Measurements from ENCODE around the gene LRIG3. TPM values are rescaled to one million over a fixed set of nuclear protein-coding genes. Genes with fewer than 3 reads are reported as not detected.
"Not testable (repeated sequence)": the region's sequence is repeated elsewhere in the genome, so short reads cannot be mapped to it uniquely, and the experiment has no call there.

The LRIG3 gene
- total and polyA plus RNA-seq, 9 of the 15 experiments (the other 6 are each of a cell fraction or from before 2014, with no cell fraction given), result 0.18 TPM; not detected in 8

- H3K36me3 ChIP-seq (ENCODE audit: control insufficient read depth, insufficient read depth, low read length), result no peaks in the 10 kb centered on the region
- H3K9ac ChIP-seq (ENCODE audit: insufficient read depth in 1 of 2, low read depth in 2 of 2, low read length in 2 of 2), result no peak overlapping the region
- no peaks in the 10 kb centered on the region for H3K9me1 ChIP-seq (ENCODE audit: control insufficient read depth, insufficient read depth, low read length)
- no TSS peak for BruUV-seq (replicated peaks)
- no peak for ATAC-seq
- no peak overlapping the region for H3K4me2 ChIP-seq (ENCODE audit: insufficient read depth, low read length)
- no peak for FAIRE-seq
- no peak overlapping the region for H3K27ac ChIP-seq (ENCODE audit: extremely low read depth, low read depth, low read length)
- no peak overlapping the region for H3K4me3 ChIP-seq
- H4K20me1 ChIP-seq (replicated peaks; ENCODE audit: control insufficient read depth, insufficient read depth, low read length), result no peaks in the 10 kb centered on the region
- no peak for TF ChIP-seq ZNF253 (CRISPR knock-in tag; conservative IDR thresholded peaks at IDR 0.05)
- TF ChIP-seq NFYB (IDR thresholded peaks at IDR 0.05; ENCODE audit: extremely low read depth, insufficient read length), result no peak
- TF ChIP-seq MAX (CRISPR knock-in tag; IDR thresholded peaks at IDR 0.05), result no peak
- TF ChIP-seq KLF1 (tag; IDR thresholded peaks at IDR 0.05), result no peak
- TF ChIP-seq PYGO2 (tag; IDR thresholded peaks at IDR 0.05), result no peak
- no peak for TF ChIP-seq SMARCB1 (IDR thresholded peaks at IDR 0.05; ENCODE audit: insufficient read length, low read depth)
- no peak for TF ChIP-seq SP2 (IDR thresholded peaks at IDR 0.05; ENCODE audit: extremely low read depth, low read depth, low read length, poor library complexity, severe bottlenecking)
- TF ChIP-seq PRPF4 (IDR thresholded peaks at IDR 0.05; ENCODE audit: insufficient read depth, low read depth, low read length, poor library complexity, severe bottlenecking), result no peak
- TF ChIP-seq THAP12 (CRISPR knock-in tag; IDR thresholded peaks at IDR 0.05), result no peak
- TF ChIP-seq USF2 (CRISPR knock-in tag; IDR thresholded peaks at IDR 0.05), result no peak
- no peak for TF ChIP-seq TFAM (CRISPR knock-in tag; conservative IDR thresholded peaks at IDR 0.05)
- H3K4me1 ChIP-seq (replicated peaks in 1 of 2; ENCODE audit: control insufficient read depth in 2 of 2, insufficient read depth in 2 of 2, low read length in 2 of 2), result no peaks in the 10 kb centered on the region
- no peaks in the 10 kb centered on the region for H3K79me2 ChIP-seq (ENCODE audit: control insufficient read depth, insufficient read depth, low read length)
- in situ Hi-C loops (cut with MboI) (no loop called here), intact Hi-C loops (cut with micrococcal nuclease) (no loop called here)
- H3K27me3 ChIP-seq (ENCODE audit: control insufficient read depth in 2 of 2, insufficient read depth in 2 of 2, low read length in 2 of 2), result no peaks in the 10 kb centered on the region
- WGBS (ENCODE audit: insufficient coverage, low coverage, missing lambda C conversion rate), result 0% methylated on average over 2 of the region's 2 CpGs
- no peaks in the 10 kb centered on the region for H3K9me3 ChIP-seq (replicated peaks; ENCODE audit: control insufficient read depth, insufficient read depth, low read depth, low read length)
- H2AFZ ChIP-seq (ENCODE audit: low read depth, low read length), result no peak overlapping the region
- CTCF ChIA-PET (ENCODE audit: low intra/inter-chr PET ratio), result no interaction called here
- DNase-seq (ENCODE audit: extremely low read depth in 1 of 4, low spot score in 3 of 4), result no peak
- POLR2A ChIA-PET, result no interaction called here
Measured at GRCh38 chr12:58950739-58951100, 30.4 kb upstream of the LRIG3 start.

DNA sequence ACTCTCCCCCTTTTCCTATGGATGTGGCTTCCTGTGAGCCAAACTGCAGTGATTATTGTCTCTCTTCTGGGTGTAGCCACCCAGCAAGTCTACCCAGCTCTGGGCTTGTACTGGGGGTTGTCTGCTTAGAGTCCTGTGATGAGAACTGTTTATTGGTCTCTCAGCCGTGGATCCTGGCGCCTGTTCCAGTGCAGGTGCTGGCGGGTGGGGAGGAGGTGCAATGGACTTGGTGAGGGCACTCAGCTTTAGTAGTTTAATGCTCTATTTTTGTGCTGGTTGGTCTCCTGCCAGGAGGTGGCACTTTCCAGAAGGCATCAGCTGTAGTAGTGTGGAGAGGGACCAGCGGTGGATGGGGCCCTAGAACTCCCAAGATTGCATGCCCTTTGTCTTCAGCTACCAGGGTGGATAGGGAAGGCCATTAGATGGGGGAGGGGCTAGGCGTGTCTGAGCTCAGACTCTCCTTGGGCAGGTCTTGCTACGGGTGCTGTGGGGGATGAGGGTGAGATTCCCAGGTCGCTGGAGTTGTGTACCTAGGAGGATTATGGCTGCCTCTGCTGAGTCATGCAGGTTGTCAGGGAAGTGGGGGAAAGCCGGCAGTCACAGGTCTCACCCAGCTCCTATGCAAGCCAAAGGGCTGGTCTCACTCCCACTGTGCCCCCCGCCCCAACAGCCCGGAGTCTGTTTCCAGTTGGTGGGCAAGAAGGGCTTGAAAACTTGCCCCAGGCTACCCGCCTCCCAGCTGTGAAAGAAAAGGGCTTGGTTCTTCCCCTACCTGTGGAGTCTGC lies 29.8 kb upstream of the LRIG3 start:
- DNase-seq (ENCODE audit: extremely low read depth in 1 of 4, low spot score in 3 of 4); H4K20me1 ChIP-seq (replicated peaks; ENCODE audit: control insufficient read depth, insufficient read depth, low read length); H2AFZ ChIP-seq (ENCODE audit: low read depth, low read length); POLR2A ChIA-PET; H3K9me3 ChIP-seq (replicated peaks; ENCODE audit: control insufficient read depth, insufficient read depth, low read depth, low read length); H3K9ac ChIP-seq (ENCODE audit: insufficient read depth in 1 of 2, low read depth in 2 of 2, low read length in 2 of 2); H3K27me3 ChIP-seq (ENCODE audit: control insufficient read depth in 2 of 2, insufficient read depth in 2 of 2, low read length in 2 of 2); ATAC-seq; FAIRE-seq; H3K9me1 ChIP-seq (ENCODE audit: control insufficient read depth, insufficient read depth, low read length); H3K4me1 ChIP-seq (replicated peaks in 1 of 2; ENCODE audit: control insufficient read depth in 2 of 2, insufficient read depth in 2 of 2, low read length in 2 of 2); H3K4me3 ChIP-seq; H3K36me3 ChIP-seq (ENCODE audit: control insufficient read depth, insufficient read depth, low read length); BruUV-seq (replicated peaks); H3K4me2 ChIP-seq (ENCODE audit: insufficient read depth, low read length); CTCF ChIA-PET (ENCODE audit: low intra/inter-chr PET ratio); intact Hi-C loops (cut with micrococcal nuclease); H3K79me2 ChIP-seq (ENCODE audit: control insufficient read depth, insufficient read depth, low read length); H3K27ac ChIP-seq (ENCODE audit: extremely low read depth, low read depth, low read length); in situ Hi-C loops (cut with MboI): not testable (repeated sequence)
- 0% methylated on average over 6 of the region's 11 CpGs for WGBS (ENCODE audit: insufficient coverage, low coverage, missing lambda C conversion rate)

All from K562 (cell line).